Measurements from ENCODE around the gene VCPKMT.

DNA sequence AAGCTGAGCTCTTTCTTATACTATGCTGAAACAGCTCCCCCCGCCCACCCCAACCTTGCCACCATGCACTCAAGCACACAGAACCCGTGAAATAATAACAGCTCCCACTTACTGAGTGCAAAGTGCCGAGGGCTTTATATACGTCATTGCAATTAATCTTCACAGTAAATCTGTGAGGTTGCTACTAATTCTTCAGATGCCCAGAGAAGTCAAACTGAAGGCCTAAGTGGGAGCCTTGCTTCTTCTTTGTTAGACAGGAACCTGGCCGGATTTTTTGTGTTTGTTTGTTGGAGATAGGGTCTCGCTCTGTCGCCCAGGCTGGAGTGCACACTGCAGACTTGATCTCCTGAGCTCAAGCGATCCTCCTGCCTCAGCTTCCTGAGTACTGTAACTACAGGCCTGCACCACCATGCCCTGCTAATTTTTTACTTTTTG lies 34.0 kb downstream of the VCPKMT start:
- TF ChIP-seq POLR2AphosphoS5 (IDR thresholded peaks at IDR 0.05), result no peak
- TF ChIP-seq CTCF (IDR thresholded peaks at IDR 0.05), result no peak
- no peak for TF ChIP-seq POLR2A (IDR thresholded peaks at IDR 0.05)
- no peak for TF ChIP-seq EP300 (IDR thresholded peaks at IDR 0.05)

All from sigmoid colon (tissue), 4 donors.